GM23338 (cell line): ENCODE results near the gene LGALSL. TPM values are rescaled to one million over a fixed set of nuclear protein-coding genes. Genes with fewer than 3 reads are reported as not detected.

Experiments used
- ATAC-seq: fragments of 200-7000 bp; cut with Tn5 transposase; 3 replicates; pipeline ENCODE4 v1.9.1; 2020
- DNase-seq: peaks from one replicate; pipeline ENCODE4 v3.0.0-alpha.2; 2015; ENCODE audit warnings: low spot score
- H2AFZ ChIP-seq: fragments of 200-600 bp; sonication (generic); 2 replicates; pipeline ENCODE4 v1.8.0; 2016; ENCODE audit warnings: antibody characterized with exemption, mild to moderate bottlenecking, moderate library complexity
- H3F3A ChIP-seq: fragments of 200-600 bp; sonication (generic); replicated peaks from 2 replicates; pipeline ENCODE4 v1.8.0; 2017; ENCODE audit warnings: antibody characterized with exemption, mixed run types, low read depth
- H3K27ac ChIP-seq: fragments of 200-600 bp; sonication (generic); 2 replicates; pipeline ENCODE4 v1.6.1; 2016; ENCODE audit warnings: low read depth
- H3K27me3 ChIP-seq: fragments of 200-600 bp; sonication (generic); 2 replicates; pipeline ENCODE4 v1.8.0; 2016; ENCODE audit warnings: mild to moderate bottlenecking, mixed run types, moderate library complexity; ENCODE audit not compliant: insufficient read depth
- H3K36me3 ChIP-seq: fragments of 200-600 bp; sonication (generic); 2 replicates; pipeline ENCODE4 v1.8.0; 2016; ENCODE audit warnings: mild to moderate bottlenecking; ENCODE audit not compliant: insufficient read depth
- H3K4me1 ChIP-seq: fragments of 200-600 bp; sonication (generic); 2 replicates; pipeline ENCODE4 v1.8.0; 2016; ENCODE audit warnings: mild to moderate bottlenecking, moderate library complexity; ENCODE audit not compliant: insufficient read depth
- H3K4me2 ChIP-seq: fragments of 200-600 bp; sonication (generic); 2 replicates; pipeline ENCODE4 v1.7.1; 2017; ENCODE audit warnings: mixed run types
- H3K4me3 ChIP-seq: fragments of 200-600 bp; sonication (generic); 2 replicates; pipeline ENCODE4 v1.6.1; 2016; ENCODE audit warnings: mixed run types
- H3K79me2 ChIP-seq: fragments of 200-600 bp; sonication (generic); replicated peaks from 2 replicates; pipeline ENCODE4 v1.8.0; 2017; ENCODE audit warnings: mild to moderate bottlenecking; ENCODE audit not compliant: insufficient read depth
- H3K9me2 ChIP-seq: fragments of 200-600 bp; sonication (generic); 2 replicates; pipeline ENCODE4 v1.8.0; 2017; ENCODE audit not compliant: insufficient read depth
- H4K20me1 ChIP-seq: fragments of 200-600 bp; sonication (generic); replicated peaks from 2 replicates; pipeline ENCODE4 v1.8.0; 2017; ENCODE audit warnings: mild to moderate bottlenecking; ENCODE audit not compliant: insufficient read depth
- H3K27ac Mint-ChIP-seq: 2 replicates; pipeline ENCODE4 v1.8.0; 2020; ENCODE audit warnings: inconsistent platforms, mild to moderate bottlenecking, moderate library complexity, mixed read lengths
- H3K27me3 Mint-ChIP-seq: 3 replicates; pipeline ENCODE4 v1.8.0; 2022; ENCODE audit warnings: low read depth, mild to moderate bottlenecking, moderate library complexity, mixed read lengths, inconsistent platforms; ENCODE audit not compliant: insufficient read depth, poor library complexity
- H3K36me3 Mint-ChIP-seq: 3 replicates; pipeline ENCODE4 v1.8.0; 2021; ENCODE audit warnings: low read depth, mild to moderate bottlenecking, inconsistent platforms, moderate library complexity, mixed read lengths
- H3K4me1 Mint-ChIP-seq: 3 replicates; pipeline ENCODE4 v1.8.0; 2020; ENCODE audit warnings: mild to moderate bottlenecking, inconsistent platforms, mixed read lengths
- H3K4me3 Mint-ChIP-seq: 3 replicates; pipeline ENCODE4 v1.8.0; 2021; ENCODE audit warnings: moderate library complexity, mild to moderate bottlenecking, inconsistent platforms, mixed read lengths
- H3K9me3 Mint-ChIP-seq: 3 replicates; pipeline ENCODE4 v1.8.0; 2020; ENCODE audit warnings: moderate library complexity, mild to moderate bottlenecking, inconsistent platforms, mixed read lengths
- EZH2 ChIP-seq: fragments of 200-600 bp; sonication (generic); IDR thresholded peaks from one replicate; pipeline ENCODE4 v1.8.0; 2017; ENCODE audit warnings: antibody characterized with exemption, mild to moderate bottlenecking, low read depth; ENCODE audit not compliant: unreplicated experiment
- polyA plus RNA-seq: library from polyadenylated mRNA; unstranded; fragments of >200 nt; fragmentation: Nextera tagmentation; extraction: Ambion mirVana; gene quantifications from 2 replicates; pipeline ENCODE4 v1.2.1, GENCODE V29; 2016
- total RNA-seq: library from RNA; depleted of rRNA; stranded (reverse); fragments of >200 nt; shearing (Covaris generic); gene quantifications from 2 replicates; pipeline ENCODE4 v1.2.3, GENCODE V29; 2014
- TF ChIP-seq, protein P1 (sequence below): fragments of 250-450 bp; sonication (Bioruptor Pico); IDR thresholded peaks from 2 replicates; pipeline ENCODE4 v1.5.0; 2020; ENCODE audit warnings: mild to moderate bottlenecking, moderate library complexity

Gene LGALSL
- total and polyA plus RNA-seq, 2 experiments from 2014 or later, result 20.6 to 28.4 TPM

- Histone ChIP-seq H3K9me2 (no peaks in the 10 kb centered on the region), H4K20me1 (no peaks in the 10 kb centered on the region), H3K27me3 (no peaks in the 10 kb centered on the region), H3K36me3 (no peaks in the 10 kb centered on the region), H3K4me2 (no peak overlapping the region), H3F3A (no peaks in the 10 kb centered on the region), H3K79me2 (no peaks in the 10 kb centered on the region), H3K27ac (no peak overlapping the region), H3K4me1 (peaks cover 3% of the 10 kb centered on the region), H2AFZ (no peak overlapping the region), H3K4me3 (no peak overlapping the region)
- no peaks in the 10 kb centered on the region for H3K36me3 Mint-ChIP-seq
- peaks cover 10% of the 10 kb centered on the region for H3K27me3 Mint-ChIP-seq
- no peak for ATAC-seq
- no peak overlapping the region for H3K27ac Mint-ChIP-seq
- TF ChIP-seq EZH2, result no peak
- no peak for DNase-seq
- H3K9me3 Mint-ChIP-seq, result no peaks in the 10 kb centered on the region
- peaks cover 12% of the 10 kb centered on the region for H3K4me1 Mint-ChIP-seq
- no peak overlapping the region for H3K4me3 Mint-ChIP-seq
These were observed 31.4 kb downstream of the LGALSL start for GRCh38 chr2:64485331-64485730.

DNA sequence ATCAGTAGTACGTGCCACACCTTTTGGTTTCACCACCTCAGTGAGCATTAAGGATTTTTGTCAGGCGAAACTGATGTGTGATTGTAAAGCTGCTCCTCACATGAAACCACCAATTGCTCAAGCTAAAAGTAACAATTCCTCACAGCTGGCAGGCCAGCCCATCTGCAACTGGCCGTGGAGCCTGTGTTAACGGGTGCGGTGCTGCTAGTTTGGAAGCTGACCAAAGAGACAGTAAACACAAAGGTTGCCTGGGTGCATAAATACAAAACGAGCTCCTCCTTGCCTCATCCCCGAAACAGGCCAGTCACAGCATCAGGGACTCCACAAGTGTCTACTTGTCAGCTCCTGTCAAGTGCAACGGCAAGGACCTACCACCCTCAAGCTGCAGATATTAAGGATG lies 32.0 kb downstream of the LGALSL start:
- Mint-ChIP-seq H3K27me3 (peaks cover 10% of the 10 kb centered on the region), H3K36me3 (no peaks in the 10 kb centered on the region), H3K4me1 (peaks cover 12% of the 10 kb centered on the region), H3K9me3 (no peaks in the 10 kb centered on the region), H3K27ac (no peak overlapping the region), H3K4me3 (no peak overlapping the region)
- no peak for DNase-seq
- Histone ChIP-seq H3F3A (no peaks in the 10 kb centered on the region), H3K36me3 (no peaks in the 10 kb centered on the region), H4K20me1 (no peaks in the 10 kb centered on the region), H3K4me2 (no peak overlapping the region), H3K9me2 (no peaks in the 10 kb centered on the region), H3K27me3 (no peaks in the 10 kb centered on the region), H3K79me2 (no peaks in the 10 kb centered on the region), H3K27ac (no peak overlapping the region), H2AFZ (no peak overlapping the region), H3K4me3 (no peak overlapping the region), H3K4me1 (peaks cover 3% of the 10 kb centered on the region)
- no peak for ATAC-seq
- TF ChIP-seq, protein P1, sequence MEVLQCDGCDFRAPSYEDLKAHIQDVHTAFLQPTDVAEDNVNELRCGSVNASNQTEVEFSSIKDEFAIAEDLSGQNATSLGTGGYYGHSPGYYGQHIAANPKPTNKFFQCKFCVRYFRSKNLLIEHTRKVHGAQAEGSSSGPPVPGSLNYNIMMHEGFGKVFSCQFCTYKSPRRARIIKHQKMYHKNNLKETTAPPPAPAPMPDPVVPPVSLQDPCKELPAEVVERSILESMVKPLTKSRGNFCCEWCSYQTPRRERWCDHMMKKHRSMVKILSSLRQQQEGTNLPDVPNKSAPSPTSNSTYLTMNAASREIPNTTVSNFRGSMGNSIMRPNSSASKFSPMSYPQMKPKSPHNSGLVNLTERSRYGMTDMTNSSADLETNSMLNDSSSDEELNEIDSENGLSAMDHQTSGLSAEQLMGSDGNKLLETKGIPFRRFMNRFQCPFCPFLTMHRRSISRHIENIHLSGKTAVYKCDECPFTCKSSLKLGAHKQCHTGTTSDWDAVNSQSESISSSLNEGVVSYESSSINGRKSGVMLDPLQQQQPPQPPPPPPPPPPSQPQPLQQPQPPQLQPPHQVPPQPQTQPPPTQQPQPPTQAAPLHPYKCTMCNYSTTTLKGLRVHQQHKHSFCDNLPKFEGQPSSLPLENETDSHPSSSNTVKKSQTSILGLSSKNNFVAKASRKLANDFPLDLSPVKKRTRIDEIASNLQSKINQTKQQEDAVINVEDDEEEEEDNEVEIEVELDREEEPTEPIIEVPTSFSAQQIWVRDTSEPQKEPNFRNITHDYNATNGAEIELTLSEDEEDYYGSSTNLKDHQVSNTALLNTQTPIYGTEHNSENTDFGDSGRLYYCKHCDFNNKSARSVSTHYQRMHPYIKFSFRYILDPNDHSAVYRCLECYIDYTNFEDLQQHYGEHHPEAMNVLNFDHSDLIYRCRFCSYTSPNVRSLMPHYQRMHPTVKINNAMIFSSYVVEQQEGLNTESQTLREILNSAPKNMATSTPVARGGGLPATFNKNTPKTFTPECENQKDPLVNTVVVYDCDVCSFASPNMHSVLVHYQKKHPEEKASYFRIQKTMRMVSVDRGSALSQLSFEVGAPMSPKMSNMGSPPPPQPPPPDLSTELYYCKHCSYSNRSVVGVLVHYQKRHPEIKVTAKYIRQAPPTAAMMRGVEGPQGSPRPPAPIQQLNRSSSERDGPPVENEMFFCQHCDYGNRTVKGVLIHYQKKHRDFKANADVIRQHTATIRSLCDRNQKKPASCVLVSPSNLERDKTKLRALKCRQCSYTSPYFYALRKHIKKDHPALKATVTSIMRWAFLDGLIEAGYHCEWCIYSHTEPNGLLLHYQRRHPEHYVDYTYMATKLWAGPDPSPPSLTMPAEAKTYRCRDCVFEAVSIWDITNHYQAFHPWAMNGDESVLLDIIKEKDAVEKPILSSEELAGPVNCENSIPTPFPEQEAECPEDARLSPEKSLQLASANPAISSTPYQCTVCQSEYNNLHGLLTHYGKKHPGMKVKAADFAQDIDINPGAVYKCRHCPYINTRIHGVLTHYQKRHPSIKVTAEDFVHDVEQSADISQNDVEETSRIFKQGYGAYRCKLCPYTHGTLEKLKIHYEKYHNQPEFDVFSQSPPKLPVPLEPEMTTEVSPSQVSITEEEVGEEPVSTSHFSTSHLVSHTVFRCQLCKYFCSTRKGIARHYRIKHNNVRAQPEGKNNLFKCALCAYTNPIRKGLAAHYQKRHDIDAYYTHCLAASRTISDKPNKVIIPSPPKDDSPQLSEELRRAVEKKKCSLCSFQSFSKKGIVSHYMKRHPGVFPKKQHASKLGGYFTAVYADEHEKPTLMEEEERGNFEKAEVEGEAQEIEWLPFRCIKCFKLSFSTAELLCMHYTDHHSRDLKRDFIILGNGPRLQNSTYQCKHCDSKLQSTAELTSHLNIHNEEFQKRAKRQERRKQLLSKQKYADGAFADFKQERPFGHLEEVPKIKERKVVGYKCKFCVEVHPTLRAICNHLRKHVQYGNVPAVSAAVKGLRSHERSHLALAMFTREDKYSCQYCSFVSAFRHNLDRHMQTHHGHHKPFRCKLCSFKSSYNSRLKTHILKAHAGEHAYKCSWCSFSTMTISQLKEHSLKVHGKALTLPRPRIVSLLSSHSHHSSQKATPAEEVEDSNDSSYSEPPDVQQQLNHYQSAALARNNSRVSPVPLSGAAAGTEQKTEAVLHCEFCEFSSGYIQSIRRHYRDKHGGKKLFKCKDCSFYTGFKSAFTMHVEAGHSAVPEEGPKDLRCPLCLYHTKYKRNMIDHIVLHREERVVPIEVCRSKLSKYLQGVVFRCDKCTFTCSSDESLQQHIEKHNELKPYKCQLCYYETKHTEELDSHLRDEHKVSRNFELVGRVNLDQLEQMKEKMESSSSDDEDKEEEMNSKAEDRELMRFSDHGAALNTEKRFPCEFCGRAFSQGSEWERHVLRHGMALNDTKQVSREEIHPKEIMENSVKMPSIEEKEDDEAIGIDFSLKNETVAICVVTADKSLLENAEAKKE (CRISPR knock-in tag), result no peak
